Measurements from ENCODE around the gene NAV2.

The NAV2 gene

DNA sequence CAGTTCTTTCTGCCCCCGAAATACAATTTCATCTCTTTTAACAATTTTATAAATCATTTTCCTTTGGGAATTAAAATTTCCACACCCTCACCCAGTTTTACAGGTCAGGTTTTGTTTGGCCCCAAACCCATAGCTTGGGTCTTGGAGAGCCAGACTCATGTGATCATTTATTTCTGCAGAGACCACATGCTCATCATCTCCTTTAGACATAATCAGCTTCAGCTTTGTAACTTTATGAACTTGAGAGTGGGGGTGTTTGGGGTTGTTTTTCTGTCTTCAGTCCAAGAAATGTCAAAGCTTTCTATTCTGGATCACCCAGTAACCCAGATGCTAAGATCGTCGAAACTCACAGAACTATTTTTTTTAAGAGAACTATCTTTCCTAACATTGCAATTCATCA is 376.7 kb downstream of the NAV2 start:
- DNase-seq (ENCODE audit: low spot score), result no peak

DNA sequence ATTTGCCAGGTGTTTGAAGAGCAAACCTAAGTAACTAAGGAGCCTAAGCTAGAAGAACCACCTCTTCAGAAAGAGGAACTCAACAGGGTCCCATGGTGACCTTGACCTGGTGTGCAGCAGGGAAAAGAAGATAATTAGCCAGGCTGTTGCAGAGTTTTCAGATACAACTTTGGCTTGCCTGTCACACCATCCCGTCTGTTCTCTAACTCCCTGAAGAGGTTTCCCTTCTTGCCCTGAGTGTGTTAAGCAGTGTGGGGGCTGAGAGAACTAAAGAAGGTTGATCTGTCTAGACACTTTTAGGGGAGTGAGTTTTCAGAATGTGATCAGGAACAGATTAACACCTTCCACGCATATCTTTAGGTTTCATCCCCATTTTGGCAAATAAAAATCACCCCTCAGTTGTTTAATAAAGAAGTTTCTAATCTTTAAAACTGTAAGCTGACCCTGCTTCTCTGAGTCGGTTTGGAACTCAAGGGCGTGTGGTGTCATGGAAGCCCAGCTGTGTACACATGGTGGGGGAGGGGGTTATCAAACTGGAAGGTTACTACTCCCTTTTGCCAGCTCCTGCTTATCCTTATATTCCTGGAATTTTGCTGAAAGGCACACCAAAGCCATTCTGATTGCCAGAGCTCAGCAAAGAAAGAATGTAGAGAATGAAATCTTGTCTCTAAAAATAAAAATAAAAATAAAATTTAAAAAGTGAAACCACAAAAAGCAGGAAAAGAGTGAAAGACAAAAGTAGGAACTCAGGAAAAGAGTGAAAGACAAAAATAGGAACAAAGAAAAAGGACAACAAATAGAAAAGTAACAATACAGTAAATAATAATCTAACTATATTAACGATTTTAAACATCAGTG is 377.4 kb downstream of the NAV2 start:
- DNase-seq (ENCODE audit: low spot score), result no peak

DNA sequence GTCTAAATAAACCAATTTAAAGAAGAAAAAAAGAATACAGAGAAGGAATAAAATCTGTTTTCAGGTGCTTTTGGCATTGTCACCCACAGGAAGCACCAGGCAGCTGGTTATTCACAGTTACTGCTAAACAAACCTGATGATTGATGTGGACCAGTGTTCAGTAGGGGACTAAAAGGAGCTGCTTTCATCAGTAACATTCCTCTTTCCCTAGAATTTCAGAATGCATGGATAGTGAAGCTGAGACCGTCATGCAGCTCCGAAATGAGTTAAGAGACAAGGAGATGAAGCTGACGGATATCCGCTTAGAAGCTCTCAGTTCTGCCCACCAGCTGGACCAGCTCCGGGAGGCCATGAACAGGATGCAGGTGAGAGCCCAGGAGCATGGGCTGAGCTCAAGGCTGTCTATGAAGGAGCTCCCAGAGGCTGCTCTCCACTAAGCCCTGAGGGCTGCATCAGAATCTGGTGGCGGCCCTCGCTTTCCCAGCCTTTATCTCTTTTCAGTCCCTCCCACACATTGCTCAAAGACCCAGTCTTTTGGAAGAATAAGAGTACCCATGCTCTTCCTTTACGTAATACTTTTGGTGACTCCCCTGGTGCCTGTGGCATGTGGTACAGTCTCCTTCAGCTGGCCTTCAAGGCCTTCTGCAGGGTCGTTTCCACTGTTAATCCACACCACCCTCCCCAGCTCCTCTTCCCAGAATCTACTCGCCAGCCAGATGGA is 378.2 kb downstream of the NAV2 start:
- DNase-seq (ENCODE audit: low spot score), result no peak

DNA sequence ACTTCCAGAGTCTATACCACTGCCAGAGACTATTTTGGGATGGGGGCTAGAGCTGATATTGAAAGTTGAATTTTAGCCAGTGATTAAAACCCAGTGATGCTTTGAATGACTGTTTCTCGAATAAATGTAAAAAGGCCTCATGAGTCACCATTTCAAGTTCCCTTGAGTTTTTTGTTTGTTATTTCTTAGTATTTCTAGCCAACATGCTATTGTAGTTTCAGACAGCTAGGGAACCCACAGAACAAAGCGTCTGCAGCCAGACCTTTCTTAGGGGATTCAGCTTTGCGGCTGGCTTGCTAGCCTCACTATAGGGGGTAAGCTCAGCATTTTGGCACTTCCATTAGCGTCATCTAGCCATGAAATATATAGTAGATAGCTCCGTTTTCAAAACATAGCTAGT is 381.1 kb downstream of the NAV2 start:
- no peak for DNase-seq (ENCODE audit: low spot score)

DNA sequence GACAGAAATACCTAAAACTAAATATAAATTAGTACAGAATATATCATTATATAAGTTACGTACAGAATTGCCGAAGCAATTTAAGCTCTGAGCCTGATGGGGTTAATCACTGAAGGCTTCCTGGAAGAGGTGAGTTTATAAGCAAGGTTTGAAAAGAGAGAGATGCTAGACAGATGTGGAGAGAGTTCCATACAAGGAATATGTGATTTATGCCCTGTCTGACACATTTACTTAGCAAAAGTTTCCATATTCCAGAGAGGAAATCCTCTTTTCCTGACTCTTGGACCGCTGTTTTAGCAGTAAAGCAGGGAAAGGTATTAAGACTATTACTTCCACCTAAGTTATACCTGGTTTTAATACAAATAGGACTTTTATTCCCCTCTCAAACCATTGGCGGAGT is 382.6 kb downstream of the NAV2 start:
- DNase-seq (ENCODE audit: low spot score), result no peak

DNA sequence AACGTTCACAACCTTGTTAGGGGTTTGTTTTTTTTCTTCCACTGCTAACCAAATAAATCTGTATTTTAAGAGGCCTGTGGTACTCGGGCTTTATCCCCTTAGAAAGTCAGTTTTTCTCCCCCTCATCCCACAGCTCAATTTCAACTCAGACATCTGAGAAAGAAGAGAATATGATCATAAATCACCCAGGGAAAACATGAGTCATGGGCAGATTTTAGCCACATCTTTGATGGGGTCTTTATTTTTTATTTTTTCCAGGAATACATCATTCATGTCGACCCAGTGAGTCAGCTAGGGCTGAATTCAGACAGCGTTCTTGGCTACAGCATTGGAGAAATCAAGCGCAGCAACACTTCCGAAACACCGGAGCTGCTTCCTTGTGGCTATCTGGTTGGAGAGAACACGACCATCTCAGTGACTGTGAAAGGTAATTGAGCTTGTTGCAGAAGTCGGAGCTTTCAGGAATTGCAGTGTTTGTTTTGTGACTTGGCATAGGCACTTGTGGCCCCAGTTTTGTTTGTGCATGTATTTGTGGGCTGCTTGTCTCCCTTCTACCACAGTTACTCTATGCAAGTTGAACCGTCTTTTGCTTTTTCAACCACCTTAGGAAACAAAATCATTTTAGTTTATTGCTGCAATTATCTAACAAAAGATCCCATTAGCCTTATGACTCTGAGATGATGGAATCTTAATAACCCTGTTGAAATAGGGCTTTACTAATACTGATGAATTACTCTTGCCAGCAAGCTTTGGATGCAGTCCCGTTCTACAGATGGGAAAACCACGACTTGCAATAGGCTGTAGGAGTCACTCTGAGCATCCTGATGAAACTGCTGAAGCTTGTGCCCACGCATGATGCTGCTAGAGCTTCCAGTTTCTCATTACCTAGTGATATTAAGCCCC is 384.9 kb downstream of the NAV2 start:
- DNase-seq (ENCODE audit: low spot score), result no peak

DNA sequence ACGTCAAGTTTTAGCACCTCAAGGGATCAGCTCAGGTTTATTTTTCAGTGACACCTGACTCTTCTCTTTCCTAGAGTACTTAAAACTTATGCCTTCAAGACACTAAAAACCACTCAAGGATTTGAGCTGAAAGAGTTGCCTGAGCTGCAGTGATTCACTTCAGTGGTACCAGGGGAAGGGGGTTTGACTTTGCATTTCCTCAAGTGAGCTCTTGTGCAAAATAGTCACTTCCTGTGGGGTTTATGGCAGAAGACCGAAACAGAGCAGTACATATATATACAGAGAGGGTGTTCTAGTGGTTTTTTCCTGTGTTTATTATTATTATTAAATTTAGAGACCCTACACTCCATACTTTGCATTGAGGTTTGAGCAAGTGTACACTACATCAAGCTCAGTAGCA is 386.9 kb downstream of the NAV2 start:
- no peak for DNase-seq (ENCODE audit: low spot score)

DNA sequence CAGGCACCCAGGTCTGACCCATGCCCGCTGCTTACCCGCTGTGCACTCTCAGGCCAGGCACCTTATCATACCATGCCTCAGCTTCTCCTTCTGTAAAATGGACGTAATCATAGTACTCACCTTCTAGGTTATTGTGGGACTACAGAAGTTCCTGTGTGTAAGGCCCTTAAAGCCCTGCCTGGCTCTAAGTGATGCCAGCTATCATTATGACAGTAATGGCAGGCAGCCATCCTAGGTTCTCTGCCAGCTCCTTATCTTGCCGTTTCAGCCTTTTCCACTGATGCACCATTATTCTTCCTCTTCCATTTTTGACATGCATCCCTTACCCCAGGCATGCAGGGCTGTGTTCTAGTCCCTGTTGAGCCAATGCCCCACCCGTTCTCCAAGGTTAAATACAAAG is 389.8 kb downstream of the NAV2 start:
- DNase-seq (ENCODE audit: low spot score), result no peak

DNA sequence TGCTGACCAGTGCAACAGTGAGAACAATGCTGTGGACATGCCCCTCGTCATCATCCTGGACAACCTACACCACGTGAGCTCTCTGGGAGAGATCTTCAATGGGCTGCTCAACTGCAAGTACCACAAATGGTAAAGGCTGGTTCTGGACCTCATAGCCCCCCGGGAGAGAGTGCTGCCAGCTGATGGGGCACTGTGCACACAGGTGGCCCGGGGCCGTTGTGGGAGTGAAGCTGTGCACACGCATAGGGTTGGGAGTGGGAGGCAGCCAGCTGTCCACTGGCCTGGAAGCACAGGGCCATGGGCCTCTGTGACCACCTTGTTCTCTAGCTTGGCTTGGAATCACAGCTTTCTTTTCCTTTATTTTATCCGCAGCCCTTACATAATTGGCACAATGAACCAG is 390.6 kb downstream of the NAV2 start:
- DNase-seq (ENCODE audit: low spot score), result no peak

DNA sequence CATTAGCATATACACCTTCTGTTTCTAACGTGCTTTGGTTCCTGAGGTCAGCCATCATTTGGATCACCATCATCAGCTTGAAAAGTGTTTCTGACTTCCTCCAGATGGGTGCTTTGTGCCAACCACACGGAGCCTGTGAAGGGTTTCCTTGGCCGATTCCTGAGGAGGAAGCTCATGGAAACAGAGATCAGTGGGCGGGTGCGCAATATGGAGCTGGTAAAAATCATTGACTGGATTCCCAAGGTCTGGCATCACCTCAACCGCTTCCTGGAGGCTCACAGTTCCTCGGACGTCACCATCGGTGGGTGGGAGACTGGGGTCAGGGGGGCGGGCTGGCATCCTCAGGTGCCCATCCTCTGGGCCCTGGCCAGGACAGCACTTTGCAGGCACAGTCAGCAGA is 392.8 kb downstream of the NAV2 start:
- DNase-seq (ENCODE audit: low spot score), result no peak

DNA sequence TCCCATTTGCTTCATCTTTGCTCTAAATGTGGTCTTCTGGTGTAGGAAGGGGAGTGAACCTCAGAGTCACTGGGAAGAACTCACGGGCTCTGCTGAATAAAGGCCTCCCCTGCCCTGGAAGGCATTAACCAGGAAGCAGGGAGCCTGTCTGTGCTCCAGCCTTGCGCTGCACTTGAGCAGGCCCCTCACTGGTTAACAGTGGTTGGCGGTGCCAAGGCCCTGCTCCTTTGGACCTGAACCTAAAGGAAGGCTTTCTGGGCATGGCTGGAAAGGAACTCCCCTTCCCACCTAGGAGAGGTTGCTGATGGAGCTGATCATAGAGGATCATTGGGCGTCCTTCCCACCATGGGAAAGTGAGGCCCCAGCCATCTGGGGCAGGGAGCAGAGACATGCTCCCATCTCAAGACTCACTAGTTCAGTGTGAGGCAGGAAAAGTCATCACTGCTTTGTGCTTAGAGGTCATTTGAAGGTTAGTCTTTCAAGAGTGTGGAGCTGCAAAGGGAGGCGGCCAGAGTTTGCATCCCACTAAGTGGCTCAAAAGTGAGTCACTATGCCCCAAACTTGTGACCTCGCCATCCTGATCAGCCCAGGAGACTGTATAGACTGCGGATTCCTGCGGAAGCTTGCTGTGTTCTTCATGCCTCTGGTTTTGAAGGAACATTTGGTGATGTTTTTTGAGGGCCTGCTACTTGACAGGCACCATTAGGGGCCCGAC is 397.3 kb downstream of the NAV2 start:
- DNase-seq (ENCODE audit: low spot score), result no peak

DNA sequence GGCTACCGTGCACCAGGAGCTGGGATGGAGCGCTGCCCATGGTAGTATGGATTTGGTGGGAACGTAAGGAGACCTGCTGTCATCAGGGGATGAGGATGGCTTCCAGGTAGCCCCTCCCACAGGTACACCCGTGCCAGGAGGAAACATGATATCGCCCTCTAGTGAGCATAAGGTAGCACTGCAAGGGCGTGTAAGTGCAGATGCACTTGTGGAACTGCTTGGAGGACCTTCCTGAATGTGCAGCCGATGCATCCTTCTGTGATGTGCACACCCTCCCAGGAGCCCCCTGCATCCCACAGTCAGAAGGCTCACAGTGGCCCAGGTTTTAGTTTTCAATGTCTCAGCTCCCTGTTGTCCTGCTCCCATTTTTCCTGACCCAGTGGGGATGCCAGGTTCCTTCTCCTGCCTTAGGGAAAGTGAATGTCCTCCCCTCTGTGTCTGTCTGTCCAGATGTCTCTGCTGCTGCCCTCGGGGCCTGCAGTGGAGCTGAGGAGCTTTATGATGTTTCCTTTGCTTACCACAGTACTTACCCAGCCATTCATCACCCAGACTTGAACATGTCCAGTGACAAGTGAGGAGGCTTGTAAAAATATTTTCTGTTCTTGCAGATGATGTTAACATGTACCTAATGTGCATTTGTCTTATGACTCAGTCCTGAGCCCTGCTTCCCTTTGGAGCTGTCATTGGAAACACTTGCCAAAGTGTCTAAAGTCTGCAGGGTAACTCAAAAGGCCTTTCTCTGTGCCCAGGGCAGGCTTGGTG is 398.5 kb downstream of the NAV2 start:
- peak; percentile 65 for DNase-seq (ENCODE audit: low spot score)

DNA sequence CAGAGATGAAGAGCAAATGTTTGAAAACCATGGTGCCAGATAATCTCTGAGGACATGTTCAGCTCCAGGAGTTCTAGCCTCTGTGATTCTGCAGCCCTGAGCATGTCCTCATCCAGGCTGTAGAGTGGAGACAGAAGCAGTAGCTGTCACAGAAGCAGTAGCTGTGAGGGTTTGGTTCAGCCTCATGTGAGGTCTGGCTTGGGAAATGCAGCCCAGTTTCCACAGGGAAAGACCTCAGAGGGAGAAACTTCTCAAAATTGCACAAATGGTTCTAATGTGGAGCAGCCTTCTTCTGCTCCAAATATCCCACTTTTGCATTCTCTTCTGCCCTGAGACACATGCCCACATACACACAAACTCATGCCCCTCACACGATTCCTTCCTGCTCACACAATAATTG is 399.2 kb downstream of the NAV2 start:
- DNase-seq (ENCODE audit: low spot score), result no peak

DNA sequence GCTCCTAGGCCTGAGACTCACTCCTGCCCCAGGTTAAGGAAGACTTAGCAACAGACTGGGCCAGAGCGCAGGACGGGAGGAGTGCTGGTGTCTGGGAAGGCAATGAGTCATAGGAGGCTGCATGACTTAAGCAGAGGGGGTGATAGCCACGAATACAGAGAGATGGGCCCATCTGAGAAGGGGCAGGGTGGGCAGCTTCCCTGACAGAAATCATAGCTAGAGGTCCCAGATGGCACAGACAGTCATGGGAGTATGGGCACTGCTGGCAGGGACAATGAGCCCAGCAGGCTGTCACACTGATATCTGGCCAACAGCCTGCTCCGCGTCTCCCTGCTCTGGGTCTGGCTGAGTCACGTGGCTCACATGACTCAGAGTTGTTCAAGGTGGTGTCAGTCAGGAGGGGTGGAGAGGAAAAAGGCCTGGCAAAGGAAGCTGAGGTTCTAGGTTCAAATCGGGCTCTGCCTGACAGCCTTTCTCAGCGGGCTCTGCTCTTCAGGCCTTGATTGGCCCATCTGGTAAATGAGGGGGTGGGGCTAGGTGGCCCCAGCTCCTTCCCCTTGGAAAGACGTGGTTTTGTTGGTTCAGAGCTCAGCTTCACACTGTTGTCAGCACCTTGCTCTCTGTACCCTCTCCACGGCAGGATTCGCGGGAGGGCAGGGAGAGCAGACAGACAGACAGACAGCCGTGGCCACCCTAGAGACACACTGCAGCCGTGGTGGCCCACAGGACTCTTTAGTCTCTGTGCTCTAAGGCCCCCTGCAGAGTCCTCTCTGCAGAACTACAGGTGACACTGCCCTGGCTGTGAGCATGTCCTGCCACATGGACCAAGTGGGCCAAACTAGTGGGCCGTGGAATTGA is 399.9 kb downstream of the NAV2 start:
- DNase-seq (ENCODE audit: low spot score), result peak; percentile 81

DNA sequence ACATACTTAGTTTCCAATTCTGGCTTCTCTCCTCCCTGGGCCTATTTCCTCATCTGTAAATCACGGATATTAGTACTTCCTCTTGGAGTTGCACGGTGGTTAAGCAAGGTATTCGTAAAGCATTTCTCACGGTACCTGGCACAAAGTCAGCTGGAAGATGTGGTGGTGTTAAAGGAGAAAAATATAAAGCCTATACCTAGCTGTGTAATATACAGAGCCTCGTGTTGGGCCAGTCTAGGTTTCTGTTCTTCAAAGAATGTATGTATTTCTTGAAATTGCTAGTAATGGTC is 400.5 kb downstream of the NAV2 start:
- DNase-seq (ENCODE audit: low spot score), result no peak

DNA sequence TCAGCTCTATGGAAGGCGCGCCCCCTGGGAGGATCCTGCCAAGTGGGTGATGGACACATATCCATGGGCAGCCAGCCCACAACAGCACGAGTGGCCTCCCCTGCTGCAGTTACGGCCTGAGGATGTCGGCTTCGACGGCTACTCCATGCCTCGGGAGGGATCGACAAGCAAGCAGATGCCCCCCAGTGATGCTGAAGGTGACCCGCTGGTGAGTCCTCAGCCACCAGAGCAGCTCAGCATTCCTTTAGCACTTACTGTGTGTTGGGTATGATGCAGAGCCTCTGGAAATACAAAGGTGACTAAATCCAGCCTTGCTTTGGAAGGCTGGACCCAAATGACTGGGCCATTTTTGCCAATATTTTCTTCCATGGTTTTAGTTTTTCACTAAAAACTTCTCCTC is 402.0 kb downstream of the NAV2 start:
- no peak for DNase-seq (ENCODE audit: low spot score)

DNA sequence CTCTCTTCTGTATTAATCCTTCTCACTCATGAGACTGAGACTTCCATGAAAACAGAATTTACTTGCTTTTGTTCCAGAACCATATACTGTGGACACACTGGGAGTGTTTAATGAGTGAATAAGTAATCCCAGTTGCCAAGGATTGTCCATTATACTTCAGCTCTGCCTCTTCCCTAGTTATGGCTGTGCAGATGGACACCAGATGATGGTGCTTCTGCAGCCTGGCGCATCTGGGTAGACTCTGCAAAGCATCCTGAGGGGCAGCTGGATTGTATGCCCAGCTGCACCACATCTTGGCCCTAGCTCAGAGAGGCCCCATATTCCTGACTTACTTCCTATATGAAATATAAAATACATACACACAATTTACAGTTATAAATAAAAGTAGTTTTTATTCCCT is 404.2 kb downstream of the NAV2 start:
- DNase-seq (ENCODE audit: low spot score), result no peak

DNA sequence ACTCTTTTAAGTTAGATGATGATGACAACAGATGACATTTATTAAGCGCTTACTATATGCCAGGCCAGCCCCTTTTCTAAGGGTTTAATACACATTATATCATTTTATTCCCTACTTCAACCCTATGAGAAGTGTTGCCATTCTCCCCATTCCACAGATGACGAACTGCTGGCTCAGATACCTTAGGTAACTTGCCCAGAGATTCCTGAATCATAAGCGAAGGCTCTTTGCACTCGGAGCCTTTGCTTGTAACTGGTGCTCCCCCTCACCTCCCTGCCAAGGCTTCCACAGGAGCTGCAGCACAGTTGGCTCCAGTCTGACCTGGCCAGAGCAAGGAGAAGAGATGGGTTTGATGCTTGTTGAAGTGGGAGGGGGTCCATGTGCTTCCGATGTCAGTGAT is 404.7 kb downstream of the NAV2 start:
- DNase-seq (ENCODE audit: low spot score), result no peak

DNA sequence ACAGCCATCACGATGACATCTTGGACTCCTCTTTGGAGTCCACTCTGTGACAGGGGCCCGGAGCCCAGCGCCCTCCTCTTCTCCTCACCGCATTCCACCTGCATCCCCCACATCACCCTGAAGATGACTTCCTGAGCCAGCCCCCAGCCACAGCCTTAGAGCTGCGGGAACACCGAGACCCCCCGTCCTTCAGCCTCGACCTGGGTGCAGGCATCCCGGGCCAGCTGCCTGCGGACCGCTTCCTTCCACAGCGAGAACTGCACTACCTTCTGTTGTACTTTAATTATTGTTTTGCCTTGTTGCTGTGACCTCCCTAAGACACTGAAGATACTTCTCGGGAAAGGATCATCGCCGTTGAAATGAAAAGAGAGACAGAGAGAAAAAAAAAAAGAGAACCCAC is 405.6 kb downstream of the NAV2 start:
- DNase-seq (ENCODE audit: low spot score), result no peak

DNA sequence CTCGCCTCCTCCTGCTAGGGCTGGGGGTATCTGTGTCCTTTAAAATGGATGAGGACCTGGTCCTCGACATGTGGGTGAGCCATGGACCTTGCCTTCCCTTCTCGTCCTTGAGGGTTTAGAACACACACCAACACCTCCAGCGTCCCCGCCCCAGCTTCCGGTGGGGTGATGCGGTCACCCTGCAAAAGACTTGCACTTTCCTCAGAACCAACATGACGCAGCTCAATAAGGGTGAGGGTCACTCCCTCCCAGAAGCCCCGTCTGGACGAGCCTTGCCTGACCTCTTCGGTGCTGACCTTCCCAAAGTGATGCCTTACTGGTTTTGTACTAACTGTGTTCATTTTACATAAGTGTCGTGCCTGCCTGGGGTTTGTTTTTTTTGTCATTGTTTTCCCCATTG is 406.7 kb downstream of the NAV2 start:
- no peak for DNase-seq (ENCODE audit: low spot score)

Measured in LoVo (cell line).